GM12878 (cell line): ENCODE results near the gene SLC12A1.

Experiments used
- BHLHE40 ChIP-seq, 2 experiments: fragments of 450-650 bp in 1 of 2; IDR thresholded peaks; 2 replicates each; pipeline ENCODE4 v1.6.1; 2011 to 2017; ENCODE audit warnings: low read depth in 2 of 2, borderline replicate concordance in 1 of 2, improper control_type of control experiment in 1 of 2, low read length in 1 of 2, mild to moderate bottlenecking in 1 of 2
- CBFB ChIP-seq: IDR thresholded peaks from 2 replicates; pipeline ENCODE4 v1.6.1; 2016; ENCODE audit warnings: antibody characterized with exemption, low read depth
- EP300 ChIP-seq, 2 experiments: fragments of 150-350 bp in 1 of 2; IDR thresholded peaks; 2 replicates each; pipeline ENCODE4 v1.6.1; 2011 to 2012; ENCODE audit warnings: low read depth in 2 of 2, low read length in 2 of 2, borderline replicate concordance in 1 of 2, improper control_type of control experiment in 1 of 2, inconsistent platforms in 1 of 2; ENCODE audit not compliant: control insufficient read depth in 1 of 2
- MEF2A ChIP-seq: IDR thresholded peaks from 2 replicates; pipeline ENCODE4 v1.6.1; 2011; ENCODE audit warnings: low read depth, mild to moderate bottlenecking, low read length, moderate library complexity; ENCODE audit not compliant: insufficient read depth
- NBN ChIP-seq: fragments of 450-650 bp; IDR thresholded peaks from 2 replicates; pipeline ENCODE4 v1.6.1; 2016
- POLR2A ChIP-seq: IDR thresholded peaks from 2 replicates; pipeline ENCODE4 v1.6.1; 2011; ENCODE audit warnings: low read depth, mild to moderate bottlenecking, low read length
- RELA ChIP-seq: fragments of 450-650 bp; IDR thresholded peaks from 2 replicates; pipeline ENCODE4 v1.8.0; 2014; ENCODE audit warnings: borderline replicate concordance; ENCODE audit not compliant: partially characterized antibody
- SREBF2 ChIP-seq: IDR thresholded peaks from 2 replicates; pipeline ENCODE4 v1.6.1; 2012; ENCODE audit warnings: mild to moderate bottlenecking, low read length
- TAF1 ChIP-seq: IDR thresholded peaks from 2 replicates; pipeline ENCODE4 v1.6.1; 2011; ENCODE audit warnings: mild to moderate bottlenecking, low read depth, low read length, borderline replicate concordance
- TF ChIP-seq, protein P1 (sequence below): fragments of 450-650 bp; IDR thresholded peaks from 2 replicates; pipeline ENCODE4 v1.6.1; 2017; ENCODE audit warnings: mild to moderate bottlenecking
- TF ChIP-seq, protein P2 (sequence below), 3 experiments: IDR thresholded peaks in 2 of 3; conservative IDR thresholded peaks in 1 of 3; 2 replicates each; pipeline ENCODE4 v1.5.1; 2011; ENCODE audit warnings: low read depth in 3 of 3, low read length in 3 of 3, mild to moderate bottlenecking in 3 of 3, control low read depth in 2 of 3, moderate library complexity in 2 of 3, inconsistent platforms in 1 of 3, mixed read lengths in 1 of 3; ENCODE audit not compliant: control insufficient read depth in 2 of 3, insufficient read depth in 1 of 3; ENCODE audit errors: extremely low read depth in 1 of 3
- TF ChIP-seq, protein P3 (sequence below): IDR thresholded peaks from 2 replicates; pipeline ENCODE4 v1.6.1; 2012; ENCODE audit warnings: low read depth, low read length, improper control_type of control experiment

DNA sequence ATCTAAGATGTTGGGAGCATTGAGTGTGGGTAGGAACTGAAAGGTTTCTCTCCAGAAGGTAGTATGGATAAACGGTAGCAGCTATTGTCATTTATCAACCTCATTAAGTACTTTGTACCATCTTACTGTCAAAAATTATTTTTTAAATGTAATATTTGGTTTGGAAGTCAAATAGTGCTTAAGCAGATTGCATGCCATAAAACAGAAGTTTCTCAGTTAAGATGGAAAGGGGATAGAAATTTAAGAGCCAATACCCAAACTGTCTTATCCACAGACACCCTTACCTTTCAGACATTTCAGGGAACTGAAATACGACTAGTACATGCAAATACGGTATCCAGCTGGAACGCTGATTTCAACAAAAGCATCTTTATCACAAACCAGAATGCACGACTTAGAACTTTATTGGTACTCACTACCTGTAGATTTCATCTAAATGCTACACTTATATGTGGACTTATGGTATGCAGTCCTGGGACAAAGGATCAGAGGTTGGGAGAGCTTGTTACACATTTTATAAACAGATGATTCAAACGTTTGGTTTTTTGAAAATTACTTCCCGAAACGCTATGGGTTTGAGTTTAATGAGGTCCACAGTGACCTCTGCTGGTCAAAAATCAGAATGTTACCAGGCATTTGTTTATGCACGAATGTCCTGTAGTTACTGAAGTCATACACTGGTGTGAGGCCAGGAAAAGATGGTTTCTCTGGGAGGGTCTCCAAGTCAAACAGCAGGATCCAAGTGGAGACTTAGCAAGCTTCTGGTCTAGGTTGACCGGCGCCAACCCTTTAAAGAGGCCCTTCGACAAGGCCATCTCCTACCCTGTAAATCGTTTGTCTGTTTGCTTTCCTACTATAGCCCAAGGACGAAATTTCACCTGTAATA, 79.5 kb downstream of the SLC12A1 start:
- TF ChIP-seq MEF2A (no peak), TAF1 (no peak), NBN (no peak), EP300 (IDR thresholded peaks at IDR 0.05; ENCODE audit: borderline replicate concordance in 1 of 2, control insufficient read depth in 1 of 2, low read depth in 2 of 2, low read length in 2 of 2) (no peak), POLR2A (no peak), BHLHE40 (IDR thresholded peaks at IDR 0.05; ENCODE audit: borderline replicate concordance in 1 of 2, low read depth in 2 of 2, low read length in 1 of 2) (no peak), CBFB (no peak), RELA (no peak), SREBF2 (no peak)
- TF ChIP-seq, protein P1, sequence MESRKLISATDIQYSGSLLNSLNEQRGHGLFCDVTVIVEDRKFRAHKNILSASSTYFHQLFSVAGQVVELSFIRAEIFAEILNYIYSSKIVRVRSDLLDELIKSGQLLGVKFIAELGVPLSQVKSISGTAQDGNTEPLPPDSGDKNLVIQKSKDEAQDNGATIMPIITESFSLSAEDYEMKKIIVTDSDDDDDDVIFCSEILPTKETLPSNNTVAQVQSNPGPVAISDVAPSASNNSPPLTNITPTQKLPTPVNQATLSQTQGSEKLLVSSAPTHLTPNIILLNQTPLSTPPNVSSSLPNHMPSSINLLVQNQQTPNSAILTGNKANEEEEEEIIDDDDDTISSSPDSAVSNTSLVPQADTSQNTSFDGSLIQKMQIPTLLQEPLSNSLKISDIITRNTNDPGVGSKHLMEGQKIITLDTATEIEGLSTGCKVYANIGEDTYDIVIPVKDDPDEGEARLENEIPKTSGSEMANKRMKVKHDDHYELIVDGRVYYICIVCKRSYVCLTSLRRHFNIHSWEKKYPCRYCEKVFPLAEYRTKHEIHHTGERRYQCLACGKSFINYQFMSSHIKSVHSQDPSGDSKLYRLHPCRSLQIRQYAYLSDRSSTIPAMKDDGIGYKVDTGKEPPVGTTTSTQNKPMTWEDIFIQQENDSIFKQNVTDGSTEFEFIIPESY, result no peak
- TF ChIP-seq, protein P2, sequence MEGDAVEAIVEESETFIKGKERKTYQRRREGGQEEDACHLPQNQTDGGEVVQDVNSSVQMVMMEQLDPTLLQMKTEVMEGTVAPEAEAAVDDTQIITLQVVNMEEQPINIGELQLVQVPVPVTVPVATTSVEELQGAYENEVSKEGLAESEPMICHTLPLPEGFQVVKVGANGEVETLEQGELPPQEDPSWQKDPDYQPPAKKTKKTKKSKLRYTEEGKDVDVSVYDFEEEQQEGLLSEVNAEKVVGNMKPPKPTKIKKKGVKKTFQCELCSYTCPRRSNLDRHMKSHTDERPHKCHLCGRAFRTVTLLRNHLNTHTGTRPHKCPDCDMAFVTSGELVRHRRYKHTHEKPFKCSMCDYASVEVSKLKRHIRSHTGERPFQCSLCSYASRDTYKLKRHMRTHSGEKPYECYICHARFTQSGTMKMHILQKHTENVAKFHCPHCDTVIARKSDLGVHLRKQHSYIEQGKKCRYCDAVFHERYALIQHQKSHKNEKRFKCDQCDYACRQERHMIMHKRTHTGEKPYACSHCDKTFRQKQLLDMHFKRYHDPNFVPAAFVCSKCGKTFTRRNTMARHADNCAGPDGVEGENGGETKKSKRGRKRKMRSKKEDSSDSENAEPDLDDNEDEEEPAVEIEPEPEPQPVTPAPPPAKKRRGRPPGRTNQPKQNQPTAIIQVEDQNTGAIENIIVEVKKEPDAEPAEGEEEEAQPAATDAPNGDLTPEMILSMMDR (IDR thresholded peaks at IDR 0.05 in 2 of 3, conservative IDR thresholded peaks at IDR 0.05 in 1 of 3; ENCODE audit: control insufficient read depth in 2 of 3, extremely low read depth in 1 of 3, insufficient read depth in 1 of 3, low read depth in 3 of 3, low read length in 3 of 3), result peak; percentile 59 to 75 (median 73); a peak in 5 of 6 replicates
- TF ChIP-seq, protein P3, sequence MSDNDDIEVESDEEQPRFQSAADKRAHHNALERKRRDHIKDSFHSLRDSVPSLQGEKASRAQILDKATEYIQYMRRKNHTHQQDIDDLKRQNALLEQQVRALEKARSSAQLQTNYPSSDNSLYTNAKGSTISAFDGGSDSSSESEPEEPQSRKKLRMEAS, result no peak
